Measurements from ENCODE around the gene FASN.
A peak's percentile ranks its signal among the peaks of the same experiment; 100 is the strongest.

The FASN gene

DNA sequence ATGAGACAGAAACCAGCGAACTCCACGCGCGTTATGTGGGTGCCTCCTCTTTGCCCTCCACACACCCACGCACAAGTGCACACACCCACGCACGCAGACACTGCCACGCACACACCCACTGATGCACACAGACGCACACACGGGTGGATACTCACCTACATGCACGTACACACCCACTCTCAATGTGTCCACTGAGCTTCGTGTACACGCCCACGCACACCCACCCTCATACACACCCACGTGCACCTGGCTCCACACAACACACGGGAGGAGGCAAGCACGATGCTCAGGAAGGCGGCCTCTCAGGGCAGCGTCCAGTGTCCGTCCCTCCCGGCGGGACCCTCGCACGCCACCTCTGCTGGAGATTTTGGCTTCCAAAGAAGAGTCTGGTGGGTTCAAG lies 50.7 kb downstream of the FASN start:
- TF ChIP-seq, protein P1, sequence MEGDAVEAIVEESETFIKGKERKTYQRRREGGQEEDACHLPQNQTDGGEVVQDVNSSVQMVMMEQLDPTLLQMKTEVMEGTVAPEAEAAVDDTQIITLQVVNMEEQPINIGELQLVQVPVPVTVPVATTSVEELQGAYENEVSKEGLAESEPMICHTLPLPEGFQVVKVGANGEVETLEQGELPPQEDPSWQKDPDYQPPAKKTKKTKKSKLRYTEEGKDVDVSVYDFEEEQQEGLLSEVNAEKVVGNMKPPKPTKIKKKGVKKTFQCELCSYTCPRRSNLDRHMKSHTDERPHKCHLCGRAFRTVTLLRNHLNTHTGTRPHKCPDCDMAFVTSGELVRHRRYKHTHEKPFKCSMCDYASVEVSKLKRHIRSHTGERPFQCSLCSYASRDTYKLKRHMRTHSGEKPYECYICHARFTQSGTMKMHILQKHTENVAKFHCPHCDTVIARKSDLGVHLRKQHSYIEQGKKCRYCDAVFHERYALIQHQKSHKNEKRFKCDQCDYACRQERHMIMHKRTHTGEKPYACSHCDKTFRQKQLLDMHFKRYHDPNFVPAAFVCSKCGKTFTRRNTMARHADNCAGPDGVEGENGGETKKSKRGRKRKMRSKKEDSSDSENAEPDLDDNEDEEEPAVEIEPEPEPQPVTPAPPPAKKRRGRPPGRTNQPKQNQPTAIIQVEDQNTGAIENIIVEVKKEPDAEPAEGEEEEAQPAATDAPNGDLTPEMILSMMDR (conservative IDR thresholded peaks at IDR 0.05; ENCODE audit: control insufficient read depth, insufficient read depth, low read depth, low read length): no peak
- DNase-seq (ENCODE audit: low read depth): no peak
- no peak overlapping the region for H3K4me3 ChIP-seq (ENCODE audit: control insufficient read depth, low read depth, low read length)

DNA sequence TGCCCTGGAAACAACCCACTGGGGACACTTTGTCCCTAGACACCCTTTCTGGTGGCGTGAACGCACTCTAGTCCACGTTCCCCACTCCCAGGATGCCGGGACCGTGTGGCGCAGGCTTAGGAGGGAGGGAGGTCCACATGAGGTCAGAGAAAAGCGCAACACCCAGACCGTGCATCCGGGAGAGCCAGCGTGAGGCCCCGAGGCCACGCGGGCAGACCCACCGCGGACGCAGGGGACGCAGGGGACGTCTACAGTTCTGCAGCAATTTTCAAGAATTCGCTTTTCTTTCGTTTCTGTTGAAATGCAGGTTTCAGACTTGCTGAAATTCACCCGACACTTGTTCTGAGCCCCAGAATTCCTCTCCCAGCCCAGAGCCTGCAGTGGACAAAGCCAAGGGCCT lies 51.1 kb downstream of the FASN start:
- no peak overlapping the region for H3K4me3 ChIP-seq (ENCODE audit: control insufficient read depth, low read depth, low read length)
- TF ChIP-seq, protein P1 (conservative IDR thresholded peaks at IDR 0.05; ENCODE audit: control insufficient read depth, insufficient read depth, low read depth, low read length): no peak
- no peak for DNase-seq (ENCODE audit: low read depth)

DNA sequence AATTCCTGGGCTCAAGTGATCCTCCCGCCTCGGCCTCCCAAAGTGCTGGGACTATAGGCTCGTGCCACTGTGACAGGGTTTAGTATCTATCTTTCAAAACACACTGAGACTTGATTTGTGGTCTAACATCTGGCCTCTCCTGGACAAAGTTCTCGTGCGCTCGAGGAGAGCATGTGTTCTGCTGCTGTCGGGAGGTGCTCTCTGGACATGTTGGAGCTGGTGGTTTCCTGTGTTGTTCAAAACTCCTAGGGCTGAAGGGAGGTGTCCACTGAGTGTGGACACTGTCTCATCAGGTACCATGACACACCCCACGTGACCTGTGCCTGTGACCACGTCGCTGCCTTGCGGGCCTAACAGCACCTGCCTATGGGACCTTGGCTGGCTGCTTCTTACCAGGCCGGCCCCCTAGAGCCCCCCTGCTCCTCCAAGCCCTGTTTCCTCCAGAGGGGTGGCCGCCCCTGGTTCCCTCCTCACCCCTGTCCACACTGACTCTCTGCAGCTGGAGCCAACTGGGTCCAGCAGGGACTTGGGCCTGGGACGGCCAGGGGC lies 52.0 kb downstream of the FASN start:
- TF ChIP-seq, protein P1 (conservative IDR thresholded peaks at IDR 0.05; ENCODE audit: control insufficient read depth, insufficient read depth, low read depth, low read length): no peak
- DNase-seq (ENCODE audit: low read depth): no peak
- H3K4me3 ChIP-seq (ENCODE audit: control insufficient read depth, low read depth, low read length): no peak overlapping the region

DNA sequence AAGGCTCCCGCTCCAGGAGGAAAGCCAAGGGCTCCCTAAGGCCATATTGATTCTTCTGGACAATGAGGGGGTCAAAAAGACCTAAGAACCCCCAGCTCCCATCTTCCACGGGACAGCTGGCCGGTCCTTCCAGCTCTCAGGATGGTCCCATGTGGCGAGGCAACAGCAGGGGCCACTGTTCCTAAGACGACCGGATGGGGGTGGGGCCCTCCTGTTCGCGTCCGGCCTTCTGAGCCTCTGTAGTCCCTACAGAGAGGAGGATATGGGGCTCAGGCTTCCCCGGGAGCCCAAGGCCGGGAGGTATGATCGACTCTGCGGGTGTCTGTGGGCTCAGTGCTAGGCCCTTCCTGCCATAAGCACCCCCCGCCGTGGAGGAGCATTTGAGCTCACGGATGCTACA lies 54.5 kb downstream of the FASN start:
- TF ChIP-seq, protein P1 (conservative IDR thresholded peaks at IDR 0.05; ENCODE audit: control insufficient read depth, insufficient read depth, low read depth, low read length): no peak
- DNase-seq (ENCODE audit: low read depth): no peak
- H3K4me3 ChIP-seq (ENCODE audit: control insufficient read depth, low read depth, low read length): no peak overlapping the region

DNA sequence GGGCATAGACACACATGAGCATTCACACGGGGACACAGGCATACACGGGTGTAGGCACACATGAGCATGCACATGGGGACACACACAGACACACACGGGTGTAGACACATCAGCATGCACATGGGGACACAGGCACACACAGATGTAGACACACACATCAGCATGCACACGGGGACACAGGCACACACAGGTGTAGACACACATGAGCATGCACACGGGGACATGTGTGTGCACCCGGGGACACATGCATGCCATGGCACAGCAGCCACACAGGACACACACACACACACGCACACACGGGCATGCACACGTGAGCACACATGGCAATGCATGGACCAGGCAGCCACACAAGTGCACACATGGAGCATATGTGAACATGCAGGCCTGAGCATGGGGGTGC lies 55.4 kb downstream of the FASN start:
- TF ChIP-seq, protein P1 (conservative IDR thresholded peaks at IDR 0.05; ENCODE audit: control insufficient read depth, insufficient read depth, low read depth, low read length): no peak
- H3K4me3 ChIP-seq (ENCODE audit: control insufficient read depth, low read depth, low read length): no peak overlapping the region
- no peak for DNase-seq (ENCODE audit: low read depth)

DNA sequence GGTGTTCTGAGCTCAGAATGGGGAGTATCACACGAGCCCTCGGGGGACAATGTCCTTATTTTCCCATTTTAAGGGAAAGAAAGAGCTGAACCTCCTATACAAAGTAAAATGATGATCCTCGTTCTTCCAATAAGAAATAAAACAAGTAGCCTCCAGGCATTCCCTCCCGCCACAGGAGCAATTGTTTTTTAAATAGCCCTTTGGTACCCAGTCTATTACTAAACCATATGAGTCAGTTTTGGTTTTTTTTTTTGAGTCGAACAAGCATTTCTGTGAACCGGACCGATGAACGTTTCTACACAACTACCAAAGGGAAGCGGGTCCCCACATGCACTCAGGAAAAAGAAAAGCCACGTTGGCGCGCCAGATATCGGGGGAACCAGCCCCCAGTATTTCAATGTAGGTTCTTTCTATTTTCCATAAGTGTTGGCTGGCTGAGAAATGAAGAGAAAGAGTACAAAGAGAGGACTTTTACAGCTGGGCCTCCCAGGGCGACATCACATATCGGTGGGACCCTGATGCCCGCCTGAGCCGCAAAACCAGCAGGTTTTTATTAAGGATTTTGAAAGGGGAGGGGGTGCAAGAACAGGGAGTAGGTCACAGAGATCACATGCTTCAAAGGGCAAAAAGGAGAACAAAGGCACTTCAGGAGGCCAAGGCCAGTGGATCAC lies 56.8 kb downstream of the FASN start:
- TF ChIP-seq, protein P1 (conservative IDR thresholded peaks at IDR 0.05; ENCODE audit: control insufficient read depth, insufficient read depth, low read depth, low read length): no peak
- peak; percentile 40 for DNase-seq (ENCODE audit: low read depth)
- H3K4me3 ChIP-seq (ENCODE audit: control insufficient read depth, low read depth, low read length): no peak overlapping the region

Measured in fibroblast of mammary gland (primary cell).